Activated T-helper 1 cell treated with anti-CD3 and anti-CD28 coated beads, Interleukin-12 subunit alpha, Interleukin-12 subunit beta, Interleukin-2, Interleukin-4 antibody, amounts not matched to agents 30 ng/mL and 10 ng/mL and 1 ng/mL, durations not matched to agents 14 hours and 24 hours and 36 hours (primary cell): ENCODE measurements around the gene NOC3L. TPM values are rescaled to one million over a fixed set of nuclear protein-coding genes. Genes with fewer than 3 reads are reported as not detected.

Source experiments
- DNase-seq: peaks from one replicate; pipeline ENCODE4 v3.0.0; 2021; ENCODE audit warnings: low spot score
- H3K27ac Mint-ChIP-seq: one replicate; pipeline ENCODE4 v1.8.0; 2021; ENCODE audit warnings: mild to moderate bottlenecking, mixed read lengths
- H3K27me3 Mint-ChIP-seq: one replicate; pipeline ENCODE4 v1.8.0; 2022; ENCODE audit warnings: mild to moderate bottlenecking, moderate library complexity, mixed read lengths; ENCODE audit not compliant: insufficient read depth
- H3K36me3 Mint-ChIP-seq: one replicate; pipeline ENCODE4 v1.8.0; 2021; ENCODE audit warnings: low read depth, mixed read lengths
- H3K4me1 Mint-ChIP-seq: one replicate; pipeline ENCODE4 v1.8.0; 2021; ENCODE audit warnings: low read depth, mixed read lengths
- H3K4me3 Mint-ChIP-seq: one replicate; pipeline ENCODE4 v1.8.0; 2021; ENCODE audit warnings: mild to moderate bottlenecking, moderate library complexity, mixed read lengths
- H3K9me3 Mint-ChIP-seq: one replicate; pipeline ENCODE4 v1.8.0; 2021; ENCODE audit warnings: mixed read lengths
- intact Hi-C: fragments of 100-400 bp; cut with micrococcal nuclease; formaldehyde crosslinking; loops from one replicate; pipeline ENCODE4 v1.15.1; 2024
- total RNA-seq: library from RNA; stranded (reverse); gene quantifications from 2 replicates; pipeline ENCODE4 v1.2.3, GENCODE V29; 2022

Gene NOC3L
- total RNA-seq, 1 donor from 2014 or later = 47.8 TPM

- Mint-ChIP-seq H3K27ac (no peak overlapping the region), H3K9me3 (no peaks in the 10 kb centered on the region), H3K36me3 (no peaks in the 10 kb centered on the region), H3K4me3 (no peak overlapping the region), H3K27me3 (peaks cover 12% of the 10 kb centered on the region), H3K4me1 (no peaks in the 10 kb centered on the region)
- DNase-seq = no peak
- intact Hi-C loops = no loop called here
Measured at GRCh38 chr10:94287336-94287735, 75.4 kb downstream of the NOC3L start.

DNA sequence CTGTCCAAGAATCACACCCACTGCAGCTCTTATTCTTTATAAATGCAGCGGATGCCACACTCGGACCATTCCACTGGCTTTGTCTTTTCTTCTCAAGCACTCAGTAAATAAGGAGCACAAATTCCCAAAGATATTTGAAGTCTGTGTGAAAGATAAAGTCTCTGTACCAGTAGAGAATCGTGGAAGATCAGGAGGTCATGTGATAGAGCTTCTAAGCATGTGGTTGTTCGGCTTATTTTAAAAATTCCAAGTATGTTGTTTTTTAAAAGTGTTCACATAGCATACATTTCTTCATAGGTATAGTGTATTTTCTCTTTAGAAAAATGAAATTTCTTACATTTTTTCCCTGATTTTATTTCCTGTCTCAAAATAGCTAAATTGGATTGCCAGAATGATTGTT lies 75.8 kb downstream of the NOC3L start:
- intact Hi-C loops = no loop called here
- DNase-seq = no peak
- Mint-ChIP-seq H3K9me3 (no peaks in the 10 kb centered on the region), H3K4me3 (no peak overlapping the region), H3K27me3 (peaks cover 12% of the 10 kb centered on the region), H3K27ac (no peak overlapping the region), H3K36me3 (no peaks in the 10 kb centered on the region), H3K4me1 (no peaks in the 10 kb centered on the region)

DNA sequence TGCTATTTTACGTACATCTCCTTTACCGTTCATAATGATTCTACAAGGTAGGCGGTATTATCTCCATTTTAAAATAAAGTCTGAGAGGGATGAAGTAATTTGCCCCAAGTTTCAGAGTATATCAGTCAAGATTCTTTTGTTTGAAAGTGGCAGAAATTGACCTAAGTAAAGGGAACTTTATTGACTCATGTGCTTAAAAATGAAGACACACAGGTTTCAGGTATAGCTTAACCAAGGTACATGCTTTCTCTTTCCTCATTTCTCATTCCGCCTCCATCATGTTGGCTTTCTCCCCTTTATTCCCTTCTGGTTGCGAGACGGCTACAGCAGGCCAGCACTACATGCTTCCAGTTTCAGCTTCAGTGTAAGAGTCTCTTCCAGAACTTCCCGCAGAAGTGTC lies 77.5 kb downstream of the NOC3L start:
- peaks cover 11% of the 10 kb centered on the region for H3K27me3 Mint-ChIP-seq
- H3K9me3 Mint-ChIP-seq = no peaks in the 10 kb centered on the region
- no peaks in the 10 kb centered on the region for H3K36me3 Mint-ChIP-seq
- no peak for DNase-seq
- no peaks in the 10 kb centered on the region for H3K4me1 Mint-ChIP-seq
- no peak overlapping the region for H3K4me3 Mint-ChIP-seq
- intact Hi-C loops = no loop called here
- H3K27ac Mint-ChIP-seq = no peak overlapping the region

Other genes starting within 250 kb of the NOC3L start
- 0.73 and 0.86 TPM in 2 replicates for gene TBC1D12, start 39.6 kb upstream of the NOC3L start, total RNA-seq
- gene HELLS, start 182.8 kb upstream of the NOC3L start, total RNA-seq = 224 and 228 TPM in 2 replicates